Measurements from ENCODE around the gene CPNE8.

GRCh38 chr12:38666425-38666824 lies 239.0 kb downstream of the CPNE8 start:
- TF ChIP-seq CTCF (IDR thresholded peaks at IDR 0.05) = no peak
- TF ChIP-seq POLR2A (IDR thresholded peaks at IDR 0.05) = no peak
